ENCODE measurements around the gene DLST. TPM values are rescaled to one million over a fixed set of nuclear protein-coding genes. Genes with fewer than 3 reads are reported as not detected.

Gene DLST
- total and polyA plus RNA-seq, 8 donors = 25.1 to 125 (median 76.1) TPM

DNA sequence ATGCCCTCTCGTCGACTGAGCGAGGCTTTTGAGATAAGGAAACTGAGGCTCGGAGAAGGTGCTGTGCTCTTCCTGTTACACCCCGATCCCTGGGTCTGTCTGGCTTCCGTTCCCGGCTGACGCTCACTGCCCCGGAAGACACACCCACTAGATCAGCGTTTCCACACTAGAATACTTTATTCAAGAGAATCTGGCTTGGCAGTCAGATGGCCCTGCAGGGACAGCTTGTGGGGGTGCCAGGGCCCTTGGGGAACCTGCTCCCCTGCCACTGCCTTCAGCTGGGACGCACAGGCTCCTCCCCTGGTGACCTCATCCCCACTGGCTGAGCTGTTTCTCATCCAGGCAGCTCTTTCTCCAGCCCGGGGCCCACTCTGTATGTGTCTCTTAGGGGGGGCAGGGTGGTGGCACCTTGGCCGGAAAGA lies 60.0 kb downstream of the DLST start:
- Histone ChIP-seq H3K9me3 (no peaks in the 10 kb centered on the region), H3K36me3 (no peaks in the 10 kb centered on the region), H3K27me3 (no peaks in the 10 kb centered on the region), H3K4me3 (peak overlapping the region in 1 of 4 donors; percentile 5), H3K27ac (peak overlapping the region; percentile 55 to 86 (median 83)), H3K4me1 (peaks cover 29 to 52% (median 47%) of the 10 kb centered on the region in 4 donors)
- DNase-seq = peak in 1 of 2 donors; percentile 84
- WGBS, 5 donors = 17 to 46% (median 27%) methylated on average over 10 to 13 of the region's 13 CpGs
- intact Hi-C loops (cut with DNase I; ENCODE audit: low total_unique reads) = no loop called here
- TF ChIP-seq EP300 (IDR thresholded peaks at IDR 0.05) = no peak
- TF ChIP-seq, protein P1, sequence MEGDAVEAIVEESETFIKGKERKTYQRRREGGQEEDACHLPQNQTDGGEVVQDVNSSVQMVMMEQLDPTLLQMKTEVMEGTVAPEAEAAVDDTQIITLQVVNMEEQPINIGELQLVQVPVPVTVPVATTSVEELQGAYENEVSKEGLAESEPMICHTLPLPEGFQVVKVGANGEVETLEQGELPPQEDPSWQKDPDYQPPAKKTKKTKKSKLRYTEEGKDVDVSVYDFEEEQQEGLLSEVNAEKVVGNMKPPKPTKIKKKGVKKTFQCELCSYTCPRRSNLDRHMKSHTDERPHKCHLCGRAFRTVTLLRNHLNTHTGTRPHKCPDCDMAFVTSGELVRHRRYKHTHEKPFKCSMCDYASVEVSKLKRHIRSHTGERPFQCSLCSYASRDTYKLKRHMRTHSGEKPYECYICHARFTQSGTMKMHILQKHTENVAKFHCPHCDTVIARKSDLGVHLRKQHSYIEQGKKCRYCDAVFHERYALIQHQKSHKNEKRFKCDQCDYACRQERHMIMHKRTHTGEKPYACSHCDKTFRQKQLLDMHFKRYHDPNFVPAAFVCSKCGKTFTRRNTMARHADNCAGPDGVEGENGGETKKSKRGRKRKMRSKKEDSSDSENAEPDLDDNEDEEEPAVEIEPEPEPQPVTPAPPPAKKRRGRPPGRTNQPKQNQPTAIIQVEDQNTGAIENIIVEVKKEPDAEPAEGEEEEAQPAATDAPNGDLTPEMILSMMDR (IDR thresholded peaks at IDR 0.05) = no peak
- peak in 1 of 3 donors; percentile 11 for TF ChIP-seq POLR2AphosphoS5 (IDR thresholded peaks at IDR 0.05)
- TF ChIP-seq POLR2A (IDR thresholded peaks at IDR 0.05) = no peak

DNA sequence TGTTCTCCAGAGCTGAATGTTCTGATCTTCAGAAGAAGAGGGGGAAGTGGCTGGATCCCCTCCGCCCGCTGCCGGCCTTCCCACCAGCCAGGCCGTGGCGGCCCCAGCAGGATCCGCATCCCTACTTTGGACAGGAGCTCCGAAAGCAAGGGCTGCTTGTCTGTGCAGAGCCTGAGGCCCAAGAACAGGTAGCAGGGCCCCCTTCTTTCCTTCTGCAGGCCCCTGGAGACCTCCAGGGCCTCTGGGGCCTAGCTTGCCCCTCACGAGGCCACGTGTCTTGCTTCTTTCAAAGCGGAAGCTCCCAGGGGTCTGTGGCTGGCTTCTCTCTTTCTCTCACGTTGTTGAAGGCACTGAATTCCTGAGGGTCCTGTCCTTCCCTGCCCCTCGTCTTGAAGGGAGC lies 60.5 kb downstream of the DLST start:
- H3K4me3 ChIP-seq = no peak overlapping the region
- 78 to 90% (median 85%) methylated on average over 12 of the region's 12 CpGs for WGBS, 5 donors
- H3K9me3 ChIP-seq = no peaks in the 10 kb centered on the region
- peaks cover 29 to 57% (median 48%) of the 10 kb centered on the region in 4 donors for H3K4me1 ChIP-seq
- no peak for TF ChIP-seq EP300 (IDR thresholded peaks at IDR 0.05)
- no peak for TF ChIP-seq POLR2AphosphoS5 (IDR thresholded peaks at IDR 0.05)
- TF ChIP-seq, protein P1 (IDR thresholded peaks at IDR 0.05) = no peak
- TF ChIP-seq POLR2A (IDR thresholded peaks at IDR 0.05) = no peak
- intact Hi-C loops (cut with DNase I; ENCODE audit: low total_unique reads) = no loop called here
- H3K36me3 ChIP-seq = no peaks in the 10 kb centered on the region
- no peaks in the 10 kb centered on the region for H3K27me3 ChIP-seq
- H3K27ac ChIP-seq = peak overlapping the region; percentile 7 to 86 (median 83)
- DNase-seq = no peak

DNA sequence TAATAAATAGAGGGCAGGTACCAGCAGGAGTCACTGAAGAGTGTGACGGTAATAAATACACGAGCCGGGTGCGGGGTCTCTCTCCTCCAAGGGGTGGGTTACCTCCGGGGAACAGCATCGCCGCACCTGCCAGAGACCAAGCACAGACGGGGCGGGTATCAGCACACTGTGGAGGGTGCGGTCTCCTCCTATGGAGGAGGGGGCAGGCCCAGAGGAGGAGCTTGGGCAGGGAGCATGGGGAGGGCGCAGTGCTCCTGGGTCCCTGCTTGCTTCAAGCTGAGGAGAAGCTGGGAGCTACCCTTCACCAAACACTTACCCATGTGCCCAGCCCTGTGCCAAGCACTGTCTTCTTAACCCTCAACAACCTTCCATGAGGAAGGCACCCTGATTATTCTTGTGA lies 60.9 kb downstream of the DLST start:
- no peaks in the 10 kb centered on the region for H3K36me3 ChIP-seq
- DNase-seq = no peak
- WGBS, 5 donors = 77 to 92% (median 88%) methylated on average over 11 of the region's 11 CpGs
- peak overlapping the region in 4 of 5 donors; percentile 75 to 86 (median 84) for H3K27ac ChIP-seq
- no peaks in the 10 kb centered on the region for H3K9me3 ChIP-seq
- peaks cover 29 to 58% (median 48%) of the 10 kb centered on the region in 4 donors for H3K4me1 ChIP-seq
- TF ChIP-seq POLR2AphosphoS5 (IDR thresholded peaks at IDR 0.05) (no peak), POLR2A (IDR thresholded peaks at IDR 0.05) (no peak), EP300 (IDR thresholded peaks at IDR 0.05) (no peak)
- TF ChIP-seq, protein P1 (IDR thresholded peaks at IDR 0.05) = no peak
- H3K4me3 ChIP-seq = no peak overlapping the region
- intact Hi-C loops (cut with DNase I; ENCODE audit: low total_unique reads) = no loop called here
- H3K27me3 ChIP-seq = no peaks in the 10 kb centered on the region

DNA sequence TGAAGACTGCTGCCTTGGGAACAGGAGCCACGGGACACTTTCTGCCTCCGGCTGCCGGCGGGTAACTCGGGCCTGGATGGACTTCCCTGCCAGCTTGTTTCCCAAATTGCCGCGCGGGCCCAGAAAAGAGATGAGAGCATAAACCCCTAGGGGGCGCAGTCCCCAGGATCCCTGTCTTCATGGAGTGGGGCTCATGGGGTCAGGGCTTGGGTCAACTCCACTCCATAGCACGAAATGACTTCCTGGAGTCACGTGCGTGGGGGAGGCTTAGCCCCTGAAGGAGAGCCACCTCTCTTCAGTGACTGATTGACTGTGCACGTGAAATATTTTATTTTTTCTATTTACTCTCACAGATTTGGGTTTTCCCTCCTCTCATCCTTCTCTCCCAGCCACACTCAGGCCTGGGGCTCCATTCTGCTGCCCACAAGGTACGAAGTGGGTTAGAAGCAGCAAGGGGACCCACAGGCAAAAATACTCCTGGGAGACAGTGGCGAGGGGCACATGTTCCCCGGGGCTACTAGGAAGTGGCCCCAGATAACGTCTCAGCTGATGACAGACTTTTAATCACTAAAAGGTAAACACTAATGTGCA lies 63.6 kb downstream of the DLST start:
- 57 to 70% (median 59%) methylated on average over 17 of the region's 17 CpGs for WGBS, 5 donors
- TF ChIP-seq EP300 (IDR thresholded peaks at IDR 0.05) (no peak), POLR2AphosphoS5 (IDR thresholded peaks at IDR 0.05) (no peak)
- TF ChIP-seq, protein P1 (IDR thresholded peaks at IDR 0.05) = peak in 2 of 7 experiments; percentile 21 to 35

More for the DNA sequence above, 63.6 kb downstream of the DLST start:
- Histone ChIP-seq H3K4me3 (no peak overlapping the region), H3K27ac (no peak overlapping the region), H3K27me3 (peaks cover 0 to 8% (median 0%) of the 10 kb centered on the region in 3 donors), H3K36me3 (no peaks in the 10 kb centered on the region), H3K9me3 (no peaks in the 10 kb centered on the region), H3K4me1 (peaks cover 22 to 46% (median 36%) of the 10 kb centered on the region in 4 donors)
- no peak for DNase-seq
- intact Hi-C loops (cut with DNase I; ENCODE audit: low total_unique reads) = no loop called here

Measured in stomach (tissue), 9 donors.